ENCODE results near the gene AFAP1.

AFAP1 gene

GRCh38 chr4:7753931-7754465, 185.7 kb downstream of the AFAP1 start:
- POLR2A ChIA-PET (ENCODE audit: low non-redundant PET), result no interaction called here
- CTCF ChIA-PET, result no interaction called here

DNA sequence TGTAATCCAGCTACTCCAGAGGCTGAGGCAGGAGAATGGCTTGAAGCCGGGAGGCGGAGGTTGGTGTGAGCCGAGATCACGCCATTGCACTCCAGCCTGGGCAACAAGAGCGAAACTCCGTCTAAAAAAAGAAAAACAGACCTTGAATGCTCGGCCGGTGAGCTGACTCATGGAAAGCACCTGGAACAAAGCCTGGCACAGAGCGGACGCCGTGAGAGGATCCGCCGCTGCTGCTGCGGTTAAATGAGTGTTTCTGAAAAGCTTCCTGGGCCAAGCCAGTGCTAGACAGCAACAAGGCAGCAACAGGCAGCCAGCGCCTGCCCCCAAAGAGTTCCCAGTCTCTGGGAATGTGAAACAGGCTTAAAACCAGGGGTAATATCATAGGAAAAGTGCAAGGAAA, 186.4 kb downstream of the AFAP1 start:
- CTCF ChIA-PET, result no interaction called here
- peak overlapping the region; percentile 80 for H3K27ac ChIP-seq
- peak; percentile 54 for DNase-seq (ENCODE audit: low spot score)
- TF ChIP-seq, protein P1, sequence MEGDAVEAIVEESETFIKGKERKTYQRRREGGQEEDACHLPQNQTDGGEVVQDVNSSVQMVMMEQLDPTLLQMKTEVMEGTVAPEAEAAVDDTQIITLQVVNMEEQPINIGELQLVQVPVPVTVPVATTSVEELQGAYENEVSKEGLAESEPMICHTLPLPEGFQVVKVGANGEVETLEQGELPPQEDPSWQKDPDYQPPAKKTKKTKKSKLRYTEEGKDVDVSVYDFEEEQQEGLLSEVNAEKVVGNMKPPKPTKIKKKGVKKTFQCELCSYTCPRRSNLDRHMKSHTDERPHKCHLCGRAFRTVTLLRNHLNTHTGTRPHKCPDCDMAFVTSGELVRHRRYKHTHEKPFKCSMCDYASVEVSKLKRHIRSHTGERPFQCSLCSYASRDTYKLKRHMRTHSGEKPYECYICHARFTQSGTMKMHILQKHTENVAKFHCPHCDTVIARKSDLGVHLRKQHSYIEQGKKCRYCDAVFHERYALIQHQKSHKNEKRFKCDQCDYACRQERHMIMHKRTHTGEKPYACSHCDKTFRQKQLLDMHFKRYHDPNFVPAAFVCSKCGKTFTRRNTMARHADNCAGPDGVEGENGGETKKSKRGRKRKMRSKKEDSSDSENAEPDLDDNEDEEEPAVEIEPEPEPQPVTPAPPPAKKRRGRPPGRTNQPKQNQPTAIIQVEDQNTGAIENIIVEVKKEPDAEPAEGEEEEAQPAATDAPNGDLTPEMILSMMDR (conservative IDR thresholded peaks at IDR 0.05; ENCODE audit: low read depth), result no peak
- POLR2A ChIA-PET (ENCODE audit: low non-redundant PET), result no interaction called here

More at GRCh38 chr4:7753931-7754465, 185.7 kb downstream of the AFAP1 start:
- TF ChIP-seq, protein P1 (conservative IDR thresholded peaks at IDR 0.05; ENCODE audit: low read depth), result no peak
- DNase-seq (ENCODE audit: low spot score), result no peak
- peak overlapping the region; percentile 80 for H3K27ac ChIP-seq

DNA sequence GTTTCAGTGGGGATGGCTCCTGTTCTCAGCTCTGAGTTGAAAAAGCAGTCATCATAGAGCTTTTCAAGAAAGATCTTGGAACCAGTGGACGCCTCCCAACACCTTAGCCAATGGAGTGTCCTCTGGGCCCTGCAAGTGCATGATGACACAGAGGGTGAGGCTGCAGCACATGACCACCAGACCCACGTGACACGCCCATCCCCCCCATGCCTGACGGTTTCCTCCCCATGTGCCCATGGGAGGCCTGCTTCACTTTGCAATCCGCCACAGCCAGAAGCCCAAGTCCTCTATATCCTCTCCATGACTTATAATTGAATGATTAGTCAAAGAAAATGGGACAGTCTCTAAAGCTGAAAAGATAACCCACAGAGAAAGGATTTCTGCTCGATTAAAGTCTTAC, 187.0 kb downstream of the AFAP1 start:
- ChIA-PET POLR2A (ENCODE audit: low non-redundant PET) (no interaction called here), CTCF (no interaction called here)
- TF ChIP-seq, protein P1 (conservative IDR thresholded peaks at IDR 0.05; ENCODE audit: low read depth), result no peak
- no peak for DNase-seq (ENCODE audit: low spot score)
- H3K27ac ChIP-seq, result peak overlapping the region; percentile 80

GRCh38 chr4:7750972-7751371, 188.7 kb downstream of the AFAP1 start:
- TF ChIP-seq, protein P1 (conservative IDR thresholded peaks at IDR 0.05; ENCODE audit: low read depth), result no peak
- POLR2A ChIA-PET (ENCODE audit: low non-redundant PET), result no interaction called here
- H3K27ac ChIP-seq, result no peak overlapping the region
- DNase-seq (ENCODE audit: low spot score), result no peak
- CTCF ChIA-PET, result no interaction called here

GRCh38 chr4:7750523-7750922, 189.1 kb downstream of the AFAP1 start:
- H3K27ac ChIP-seq, result no peak overlapping the region
- POLR2A ChIA-PET (ENCODE audit: low non-redundant PET), result no interaction called here
- CTCF ChIA-PET, result no interaction called here
- DNase-seq (ENCODE audit: low spot score), result no peak
- TF ChIP-seq, protein P1 (conservative IDR thresholded peaks at IDR 0.05; ENCODE audit: low read depth), result no peak

DNA sequence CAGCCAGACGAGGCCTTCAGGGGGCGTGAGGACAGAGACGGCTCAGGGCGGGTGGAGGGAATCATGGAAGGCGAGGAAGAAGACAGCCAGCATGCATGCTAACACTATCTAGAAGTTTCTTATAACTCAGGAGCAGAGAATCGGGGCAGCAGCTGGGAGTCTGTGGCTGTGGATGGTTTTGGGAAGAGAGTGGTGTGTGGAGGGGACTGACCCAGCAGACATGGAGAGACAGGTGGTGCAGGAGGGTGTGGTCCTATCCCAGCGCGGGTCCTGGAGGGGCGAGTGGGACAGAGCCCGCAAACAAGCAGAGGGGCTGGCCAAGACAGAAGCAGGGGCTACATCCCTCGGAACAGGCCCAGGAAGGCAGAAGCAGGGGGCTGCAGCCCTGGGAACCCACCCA, 192.1 kb downstream of the AFAP1 start:
- CTCF ChIA-PET, result no interaction called here
- no peak overlapping the region for H3K27ac ChIP-seq
- TF ChIP-seq, protein P1 (conservative IDR thresholded peaks at IDR 0.05; ENCODE audit: low read depth), result no peak
- POLR2A ChIA-PET (ENCODE audit: low non-redundant PET), result no interaction called here
- no peak for DNase-seq (ENCODE audit: low spot score)

DNA sequence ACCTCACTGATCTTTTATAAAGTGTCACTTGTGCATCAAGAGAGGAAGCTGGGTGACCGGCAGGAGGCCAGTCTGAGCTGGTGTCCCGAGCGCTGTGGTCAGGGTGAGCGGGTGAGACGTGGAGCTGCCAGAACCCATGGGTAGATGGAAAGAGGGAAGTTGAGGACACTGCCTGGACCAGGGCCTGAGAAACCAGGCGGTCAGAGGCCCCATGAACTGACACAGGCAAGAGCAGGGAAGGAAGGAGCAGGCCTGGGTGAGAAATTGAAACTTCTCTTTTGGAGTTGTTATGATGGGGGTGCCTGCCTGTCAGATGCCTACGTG, 192.6 kb downstream of the AFAP1 start:
- no peak overlapping the region for H3K27ac ChIP-seq
- TF ChIP-seq, protein P1 (conservative IDR thresholded peaks at IDR 0.05; ENCODE audit: low read depth), result no peak
- no peak for DNase-seq (ENCODE audit: low spot score)
- POLR2A ChIA-PET (ENCODE audit: low non-redundant PET), result no interaction called here
- CTCF ChIA-PET, result interaction anchor here (0.5 kb wide), 1 partner anchor 203 kb away, joined by 4 read pairs; no protein-coding TSS in a partner anchor

Data from RWPE1 (cell line).